ENCODE data around the gene LRCH3.
"Not testable (repeated sequence)": the region's sequence is repeated elsewhere in the genome, so short reads cannot be mapped to it uniquely, and the experiment has no call there.

LRCH3 gene

GRCh38 chr3:197836244-197836643 lies 45.2 kb downstream of the LRCH3 start:
- DNase-seq (ENCODE audit: low read depth) = no peak

- DNase-seq (ENCODE audit: low read depth) = no peak
Observed at GRCh38 chr3:197837282-197837681, 46.2 kb downstream of the LRCH3 start.

GRCh38 chr3:197841789-197842188 lies 50.7 kb downstream of the LRCH3 start:
- no peak for DNase-seq (ENCODE audit: low read depth)

GRCh38 chr3:197846491-197846890 lies 55.4 kb downstream of the LRCH3 start:
- no peak for DNase-seq (ENCODE audit: low read depth)

GRCh38 chr3:197847866-197848401 lies 56.9 kb downstream of the LRCH3 start:
- no peak for DNase-seq (ENCODE audit: low read depth)

GRCh38 chr3:197854596-197855343 lies 63.7 kb downstream of the LRCH3 start:
- DNase-seq (ENCODE audit: low read depth) = peak; percentile 94

- DNase-seq (ENCODE audit: low read depth) = no peak
Observed at GRCh38 chr3:197855571-197855970, 64.5 kb downstream of the LRCH3 start.

- DNase-seq (ENCODE audit: low read depth) = no peak
Observed at GRCh38 chr3:197856199-197856816, 65.3 kb downstream of the LRCH3 start.

- no peak for DNase-seq (ENCODE audit: low read depth)
Observed at GRCh38 chr3:197858133-197858532, 67.1 kb downstream of the LRCH3 start.

GRCh38 chr3:197858598-197858997 lies 67.5 kb downstream of the LRCH3 start:
- DNase-seq (ENCODE audit: low read depth) = no peak

GRCh38 chr3:197866035-197866434 lies 75.0 kb downstream of the LRCH3 start:
- no peak for DNase-seq (ENCODE audit: low read depth)

GRCh38 chr3:197873329-197873728 lies 82.3 kb downstream of the LRCH3 start:
- DNase-seq (ENCODE audit: low read depth) = no peak

GRCh38 chr3:197874064-197874463 lies 83.0 kb downstream of the LRCH3 start:
- DNase-seq (ENCODE audit: low read depth) = no peak

- no peak for DNase-seq (ENCODE audit: low read depth)
Observed at GRCh38 chr3:197874653-197875052, 83.6 kb downstream of the LRCH3 start.

- DNase-seq (ENCODE audit: low read depth) = no peak
Observed at GRCh38 chr3:197877902-197878301, 86.8 kb downstream of the LRCH3 start.

- DNase-seq (ENCODE audit: low read depth) = no peak
Observed at GRCh38 chr3:197878427-197878826, 87.4 kb downstream of the LRCH3 start.

- DNase-seq (ENCODE audit: low read depth) = no peak
Observed at GRCh38 chr3:197880491-197881269, 89.6 kb downstream of the LRCH3 start.

- no peak for DNase-seq (ENCODE audit: low read depth)
Observed at GRCh38 chr3:197881270-197881969, 90.4 kb downstream of the LRCH3 start.

GRCh38 chr3:197881970-197882338 lies 90.9 kb downstream of the LRCH3 start:
- no peak for DNase-seq (ENCODE audit: low read depth)

- no peak for DNase-seq (ENCODE audit: low read depth)
Observed at GRCh38 chr3:197882586-197882985, 91.5 kb downstream of the LRCH3 start.

GRCh38 chr3:197883541-197883940 lies 92.5 kb downstream of the LRCH3 start:
- DNase-seq (ENCODE audit: low read depth) = no peak

GRCh38 chr3:197884330-197884729 lies 93.3 kb downstream of the LRCH3 start:
- not testable (repeated sequence) for DNase-seq (ENCODE audit: low read depth)
